ENCODE results near the gene ZBTB43. TPM values are rescaled to one million over a fixed set of nuclear protein-coding genes. Genes with fewer than 3 reads are reported as not detected.

The ZBTB43 gene
- total RNA-seq, 1 experiment from 2014 or later: 15.4 TPM

DNA sequence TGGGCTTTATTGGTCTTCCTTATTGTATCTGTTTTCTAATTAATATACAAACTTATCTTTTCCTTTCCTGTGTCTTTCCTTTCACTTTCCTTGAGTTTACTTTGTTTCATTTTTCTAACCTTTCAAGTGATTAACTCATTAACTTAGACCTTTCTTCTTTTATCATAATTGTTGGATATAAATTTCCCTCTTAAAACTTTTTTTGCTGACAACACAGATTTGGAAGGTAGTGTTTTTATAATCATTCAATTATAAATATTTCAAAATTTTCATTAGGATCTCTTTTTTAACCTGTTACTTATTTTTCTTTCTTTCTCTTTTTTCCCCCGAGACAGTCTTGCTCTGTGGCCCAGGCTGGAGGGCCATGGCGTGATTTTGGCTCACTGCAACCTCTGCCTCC is 6.9 kb upstream of the ZBTB43 start:
- Histone ChIP-seq H3K79me2 (ENCODE audit: insufficient read depth, low read length) (no peaks in the 10 kb centered on the region), H3K4me3 (replicated peaks in 1 of 2; ENCODE audit: low read depth in 1 of 2, low read length in 2 of 2) (no peak overlapping the region), H3K9ac (ENCODE audit: low read length) (no peak overlapping the region), H3K27ac (ENCODE audit: low read depth, low read length) (no peak overlapping the region), H3K4me1 (ENCODE audit: control insufficient read depth in 1 of 2, insufficient read depth in 2 of 2, low read length in 2 of 2) (no peaks in the 10 kb centered on the region), H3K36me3 (ENCODE audit: control insufficient read depth in 1 of 2, insufficient read depth in 2 of 2, low read length in 2 of 2) (no peaks in the 10 kb centered on the region), H3K9me2 (ENCODE audit: insufficient read depth) (no peaks in the 10 kb centered on the region), H4K20me1 (ENCODE audit: insufficient read depth) (no peaks in the 10 kb centered on the region), H3K4me2 (ENCODE audit: low read length) (no peak overlapping the region), H3K9me3 (ENCODE audit: control insufficient read depth in 1 of 2, insufficient read depth in 1 of 2, low read depth in 1 of 2, low read length in 2 of 2) (no peaks in the 10 kb centered on the region; a peak in 1 of 4 replicates), H2AFZ (ENCODE audit: low read depth, low read length, poor library complexity, severe bottlenecking) (no peak overlapping the region), H3K27me3 (ENCODE audit: insufficient read depth, low read length) (no peaks in the 10 kb centered on the region)
- RAD21 ChIA-PET (ENCODE audit: low non-redundant PET in 1 of 2, low total read pairs in 2 of 2, uncharacterized antibody in 2 of 2, unreplicated experiment in 2 of 2): no interaction called here
- ATAC-seq (no peak), DNase-seq (ENCODE audit: low read depth, low spot score) (no peak)
- no TSS peak for BruUV-seq (replicated peaks)
- CTCF ChIA-PET: no interaction called here
- intact Hi-C loops (cut with micrococcal nuclease): no loop called here
- POLR2A ChIA-PET: no interaction called here
- TF ChIP-seq YY1 (IDR thresholded peaks at IDR 0.05; ENCODE audit: extremely low read depth, insufficient replicate concordance, low read depth, low read length) (no peak), TCF7L2 (IDR thresholded peaks at IDR 0.05; ENCODE audit: borderline replicate concordance, extremely low read depth, insufficient read depth, insufficient read length) (no peak), ZNF274 (IDR thresholded peaks at IDR 0.05; ENCODE audit: low read depth, low read length) (no peak)

- no peaks in the 10 kb centered on the region for H3K79me2 ChIP-seq (ENCODE audit: insufficient read depth, low read length)
Observed at GRCh38 chr9:126799034-126799433, 5.8 kb upstream of the ZBTB43 start.

More at GRCh38 chr9:126799034-126799433, 5.8 kb upstream of the ZBTB43 start:
- no peaks in the 10 kb centered on the region; a peak in 1 of 4 replicates for H3K4me1 ChIP-seq (ENCODE audit: control insufficient read depth in 1 of 2, insufficient read depth in 2 of 2, low read length in 2 of 2)
- no peak overlapping the region for H3K9ac ChIP-seq (ENCODE audit: low read length)
- intact Hi-C loops (cut with micrococcal nuclease): no loop called here
- POLR2A ChIA-PET: no interaction called here
- TF ChIP-seq SRF (IDR thresholded peaks at IDR 0.05; ENCODE audit: low read depth): no peak
- TF ChIP-seq ZNF274 (IDR thresholded peaks at IDR 0.05; ENCODE audit: low read depth, low read length): no peak
- H2AFZ ChIP-seq (ENCODE audit: low read depth, low read length, poor library complexity, severe bottlenecking): no peak overlapping the region
- no peaks in the 10 kb centered on the region for H3K27me3 ChIP-seq (ENCODE audit: insufficient read depth, low read length)
- no peak overlapping the region for H3K4me3 ChIP-seq (replicated peaks in 1 of 2; ENCODE audit: low read depth in 1 of 2, low read length in 2 of 2)
- DNase-seq (ENCODE audit: low read depth, low spot score): no peak
- CTCF ChIA-PET: interaction anchor here (1.0 kb wide), 1 partner anchor 17 kb away, joined by 3 read pairs; no protein-coding TSS in a partner anchor
- no TSS peak for BruUV-seq (replicated peaks)
- H3K36me3 ChIP-seq (ENCODE audit: control insufficient read depth in 1 of 2, insufficient read depth in 2 of 2, low read length in 2 of 2): no peaks in the 10 kb centered on the region
- H3K9me3 ChIP-seq (ENCODE audit: control insufficient read depth in 1 of 2, insufficient read depth in 1 of 2, low read depth in 1 of 2, low read length in 2 of 2): no peaks in the 10 kb centered on the region; a peak in 1 of 4 replicates
- no peak overlapping the region for H3K27ac ChIP-seq (ENCODE audit: low read depth, low read length)
- RAD21 ChIA-PET (ENCODE audit: low non-redundant PET in 1 of 2, low total read pairs in 2 of 2, uncharacterized antibody in 2 of 2, unreplicated experiment in 2 of 2): interaction anchor here in 1 of 2 experiments (0.6 kb wide), 1 partner anchor 247 kb away, joined by 5 read pairs; no protein-coding TSS in a partner anchor
- no peaks in the 10 kb centered on the region for H3K9me2 ChIP-seq (ENCODE audit: insufficient read depth)
- no peaks in the 10 kb centered on the region for H4K20me1 ChIP-seq (ENCODE audit: insufficient read depth)
- no peak for ATAC-seq
- no peak overlapping the region for H3K4me2 ChIP-seq (ENCODE audit: low read length)

Data from HCT116 (cell line).